AG04449 (cell line): ENCODE results near the gene A2ML1.

Experiments used
- CTCF ChIA-PET: fragments of 350-600 bp; formaldehyde crosslinking; extraction: SDS; loops from one replicate; lab custom pipeline; 2021; ENCODE audit warnings: antibody characterized with exemption; lab: Yijun Ruan, JAX
- POLR2A ChIA-PET: fragments of 400-600, 350-600 bp; formaldehyde crosslinking; extraction: SDS; loops from one replicate; lab custom pipeline; 2020; ENCODE audit warnings: antibody characterized with exemption, inconsistent platforms; lab: Yijun Ruan, JAX
- DNase-seq: peaks from one replicate; pipeline ENCODE4 v3.0.0-alpha.2; 2010; ENCODE audit warnings: low read depth, low spot score
- H3K4me3 ChIP-seq: 2 replicates; pipeline ENCODE4 v1.5.1; 2011; ENCODE audit warnings: low read depth, mild to moderate bottlenecking, control low read depth, low read length
- CTCF ChIP-seq: IDR thresholded peaks from one replicate; pipeline ENCODE4 v1.5.1; 2011; ENCODE audit warnings: mild to moderate bottlenecking, moderate library complexity, low read length, control low read depth, inconsistent platforms; ENCODE audit not compliant: insufficient read depth; ENCODE audit errors: missing control alignments

The A2ML1 gene

GRCh38 chr12:8822298-8822697 lies at the start of gene A2ML1:
Gene A2ML1, plus strand, starts transcription at chr12:8822621. Its CDS starts 31 bp downstream, at chr12:8822652.
- ChIA-PET POLR2A (no interaction called here), CTCF (interaction anchor here (0.8 to 1.6 kb wide), 4 partner anchors 139 to 279 kb away, joined by 3 to 5 read pairs (median 4); no protein-coding TSS in a partner anchor)
- H3K4me3 ChIP-seq: no peak within 1 kb of the TSS
- DNase-seq: no peak
- TF ChIP-seq CTCF: no peak

DNA sequence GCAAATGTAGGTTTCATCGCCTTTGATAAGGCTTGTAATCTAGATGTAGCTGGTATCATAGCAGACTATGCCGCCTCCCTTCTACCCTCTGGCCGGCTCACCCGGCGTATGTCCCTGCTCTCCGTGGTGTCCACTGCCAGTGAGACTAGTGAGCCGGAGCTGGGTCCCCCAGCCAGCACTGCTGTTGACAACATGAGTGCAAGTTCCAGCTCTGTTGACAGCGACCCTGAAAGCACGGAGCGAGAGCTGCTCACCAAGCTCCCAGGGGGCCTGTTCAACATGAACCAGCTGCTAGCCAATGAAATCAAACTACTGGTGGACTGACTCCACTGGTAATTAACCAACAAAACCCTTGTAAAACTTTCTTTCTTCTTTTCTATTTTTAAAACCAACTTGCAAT lies 49.0 kb upstream of the A2ML1 start:
- no peak for DNase-seq
- no peak overlapping the region for H3K4me3 ChIP-seq
- ChIA-PET CTCF (no interaction called here), POLR2A (no interaction called here)
- TF ChIP-seq CTCF: no peak

DNA sequence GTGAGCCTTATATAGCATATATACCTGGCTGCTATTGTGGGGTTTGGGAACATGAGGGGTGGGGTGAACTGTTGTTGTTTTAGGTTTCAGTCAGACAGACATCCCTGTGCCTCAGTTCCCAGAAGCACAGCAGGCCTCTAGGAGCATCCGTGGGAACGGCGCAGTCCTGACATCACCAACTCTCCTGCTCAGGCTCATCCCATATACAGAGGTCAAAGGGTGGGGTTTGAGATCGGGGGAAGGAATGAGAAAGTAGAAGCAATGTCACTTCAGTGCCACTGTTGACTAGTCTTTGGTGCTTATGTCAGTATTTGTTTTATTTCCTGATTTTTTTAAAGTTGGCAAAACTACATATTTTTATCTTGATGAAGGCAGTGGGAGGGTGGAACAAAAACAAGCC lies 43.1 kb upstream of the A2ML1 start:
- no peak for DNase-seq
- ChIA-PET POLR2A (no interaction called here), CTCF (interaction anchor here (0.8 to 3.3 kb wide), 4 partner anchors 12 to 111 kb away, joined by 3 to 11 read pairs (median 6); no protein-coding TSS in a partner anchor)
- no peak overlapping the region for H3K4me3 ChIP-seq
- no peak for TF ChIP-seq CTCF

DNA sequence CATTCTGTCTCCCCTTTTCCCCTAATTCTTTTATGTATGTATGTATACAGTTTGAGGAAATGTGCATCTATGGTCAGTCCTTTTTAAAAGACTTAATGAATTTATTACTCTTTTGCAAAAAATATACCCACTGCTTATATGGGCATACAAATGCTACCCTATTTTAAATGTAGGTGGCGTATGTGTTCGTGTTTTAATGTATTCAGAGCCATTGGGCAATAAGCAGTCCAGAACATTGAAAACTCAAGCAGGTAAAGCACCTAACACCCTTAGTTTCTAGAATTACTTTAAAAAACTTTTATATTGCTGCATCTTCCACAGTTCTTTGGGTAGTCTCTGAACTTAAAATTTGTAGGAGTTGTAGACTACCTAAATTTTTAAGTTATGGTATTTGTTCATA lies 42.6 kb upstream of the A2ML1 start:
- no peak for DNase-seq
- POLR2A ChIA-PET: no interaction called here
- CTCF ChIA-PET: interaction anchor here (0.8 to 3.3 kb wide), 3 partner anchors 81 to 123 kb away, joined by 4 to 11 read pairs (median 8); no protein-coding TSS in a partner anchor
- H3K4me3 ChIP-seq: no peak overlapping the region
- TF ChIP-seq CTCF: no peak

DNA sequence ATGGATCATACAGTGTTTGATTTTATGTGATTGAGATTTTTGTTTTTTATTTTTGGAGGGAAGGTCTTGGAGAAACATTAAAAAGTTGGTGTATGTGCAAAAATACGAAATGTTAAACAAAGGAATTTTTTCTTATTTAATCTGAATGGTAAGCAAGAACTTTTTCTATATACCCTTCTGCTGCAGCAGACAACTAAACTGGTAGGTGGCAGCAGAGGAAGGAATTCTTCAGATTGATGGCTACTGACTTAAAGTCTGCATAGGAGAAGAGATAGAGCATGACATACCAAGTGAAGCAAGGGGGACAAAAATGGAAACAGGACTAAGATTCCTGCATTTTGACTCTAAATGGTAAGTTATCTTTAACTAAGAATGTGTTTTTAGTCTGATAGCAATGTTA lies 42.0 kb upstream of the A2ML1 start:
- peak; percentile 21 for DNase-seq
- CTCF ChIA-PET: interaction anchor here (0.8 to 3.3 kb wide), 3 partner anchors 80 to 123 kb away, joined by 4 to 11 read pairs (median 8); no protein-coding TSS in a partner anchor
- H3K4me3 ChIP-seq: no peak overlapping the region
- POLR2A ChIA-PET: no interaction called here
- peak; percentile 26 for TF ChIP-seq CTCF

DNA sequence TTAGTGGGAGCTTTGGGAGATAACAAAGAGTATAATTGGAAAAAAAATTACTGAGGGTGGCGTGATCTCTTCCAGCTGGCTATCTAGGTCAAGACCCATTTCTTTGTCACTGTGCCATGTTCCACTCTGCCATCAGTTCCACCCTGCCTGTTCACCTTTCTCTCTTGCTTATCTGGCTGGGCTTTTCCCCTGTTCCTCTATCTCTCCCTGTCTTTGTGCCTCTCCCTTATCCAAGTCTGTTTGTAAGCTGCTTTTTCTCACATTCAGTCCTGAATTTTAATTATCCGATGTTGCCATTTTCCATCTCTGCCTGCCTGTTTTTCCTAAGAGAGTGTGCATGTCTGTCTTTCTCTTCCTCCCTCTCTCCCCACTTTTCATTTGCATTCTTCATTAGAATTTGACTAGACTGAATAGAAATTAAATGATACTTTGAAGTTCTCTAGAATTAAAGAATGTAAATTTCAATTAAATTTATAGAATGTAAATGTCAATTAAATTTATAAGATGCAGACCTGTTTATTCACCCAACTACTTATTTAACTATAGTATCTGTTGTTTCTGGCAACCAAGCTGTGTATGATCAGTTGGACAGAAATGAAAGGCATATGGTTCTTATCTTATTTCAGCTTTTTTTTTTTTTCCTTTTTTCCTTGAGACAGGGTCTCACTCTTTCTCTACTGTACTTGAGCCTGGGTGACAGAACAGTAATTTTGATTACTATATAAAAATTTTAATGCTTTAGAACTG lies 40.9 kb upstream of the A2ML1 start:
- ChIA-PET POLR2A (no interaction called here), CTCF (no interaction called here)
- TF ChIP-seq CTCF: no peak
- no peak for DNase-seq
- H3K4me3 ChIP-seq: no peak overlapping the region
